Sigmoid colon (tissue), 3 donors: ENCODE results near the gene SYNPO2.
"Not testable (repeated sequence)": the region's sequence is repeated elsewhere in the genome, so short reads cannot be mapped to it uniquely, and the experiment has no call there.

Experiments
- CTCF ChIP-seq, 4 experiments: fragments of 450-650 bp in 3 of 4; fragments of 200-600 bp in 1 of 4; IDR thresholded peaks; one replicate each; pipeline ENCODE4 v1.5.1; 2016 to 2019; ENCODE audit warnings: antibody characterized with exemption in 4 of 4, mild to moderate bottlenecking in 3 of 4, moderate library complexity in 2 of 4
- POLR2A ChIP-seq, 2 donors: fragments of 450-650 bp; IDR thresholded peaks; one replicate each; pipeline ENCODE4 v1.6.1; 2016; ENCODE audit warnings: antibody characterized with exemption in 2 of 2, mild to moderate bottlenecking in 2 of 2, moderate library complexity in 2 of 2

GRCh38 chr4:119003001-119003400 lies 114.3 kb downstream of the SYNPO2 start:
- TF ChIP-seq CTCF, POLR2A (IDR thresholded peaks at IDR 0.05): not testable (repeated sequence)
